Bronchial epithelial cell (primary cell): ENCODE data around the gene SON. TPM values are rescaled to one million over a fixed set of nuclear protein-coding genes. Genes with fewer than 3 reads are reported as not detected.

Source experiments
- DNase-seq: peaks from one replicate; pipeline ENCODE4 v3.0.0-alpha.2; 2010; ENCODE audit warnings: low read depth
- FAIRE-seq: peaks from 2 replicates; lab custom pipeline; 2011; peaks lifted over from hg19 to GRCh38; lab: Jason Lieb, UNC
- H3K27me3 ChIP-seq: 2 replicates; pipeline ENCODE4 v1.5.1; 2011; ENCODE audit warnings: low read length; ENCODE audit not compliant: control insufficient read depth, insufficient read depth
- H3K36me3 ChIP-seq: 2 replicates; pipeline ENCODE4 v1.5.1; 2011; ENCODE audit warnings: low read length; ENCODE audit not compliant: control insufficient read depth, insufficient read depth
- H3K4me3 ChIP-seq: 2 replicates; pipeline ENCODE4 v1.5.1; 2011; ENCODE audit warnings: mild to moderate bottlenecking, low read depth, low read length, control low read depth
- total RNA-seq: library from RNA; depleted of rRNA; stranded (reverse); fragments of >200 nt; gene quantifications from 2 replicates; pipeline ENCODE4 v1.2.1, GENCODE V29; 2014
- TF ChIP-seq, protein P1 (sequence below): IDR thresholded peaks from 2 replicates; pipeline ENCODE4 v1.5.1; 2011; ENCODE audit warnings: mild to moderate bottlenecking, moderate library complexity, low read length, control low read depth, inconsistent platforms; ENCODE audit not compliant: insufficient read depth, severe bottlenecking

The SON gene
- total RNA-seq, 1 donor from 2014 or later = 105 TPM

DNA sequence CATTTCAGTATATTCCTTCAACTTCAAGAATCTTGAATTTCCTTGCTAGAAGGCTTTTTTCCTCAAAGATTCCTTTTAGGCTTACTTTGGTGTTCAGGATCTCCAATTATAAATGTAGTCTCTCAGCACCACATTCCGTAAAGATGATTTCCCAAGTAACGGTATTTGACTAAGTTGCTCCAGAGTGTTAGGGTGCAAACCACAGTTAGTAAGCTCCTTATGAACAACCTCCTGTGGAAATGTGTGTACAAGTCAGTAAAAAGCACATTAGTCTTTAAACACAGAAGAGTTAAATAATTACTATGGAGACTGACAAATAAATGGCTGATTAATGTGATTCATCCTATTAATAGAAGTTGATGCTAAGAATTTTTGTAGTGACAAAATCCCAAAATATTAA, 35.4 kb downstream of the SON start:
- Histone ChIP-seq H3K27me3 (no peaks in the 10 kb centered on the region), H3K36me3 (peaks cover 6% of the 10 kb centered on the region), H3K4me3 (no peak overlapping the region)
- TF ChIP-seq, protein P1, sequence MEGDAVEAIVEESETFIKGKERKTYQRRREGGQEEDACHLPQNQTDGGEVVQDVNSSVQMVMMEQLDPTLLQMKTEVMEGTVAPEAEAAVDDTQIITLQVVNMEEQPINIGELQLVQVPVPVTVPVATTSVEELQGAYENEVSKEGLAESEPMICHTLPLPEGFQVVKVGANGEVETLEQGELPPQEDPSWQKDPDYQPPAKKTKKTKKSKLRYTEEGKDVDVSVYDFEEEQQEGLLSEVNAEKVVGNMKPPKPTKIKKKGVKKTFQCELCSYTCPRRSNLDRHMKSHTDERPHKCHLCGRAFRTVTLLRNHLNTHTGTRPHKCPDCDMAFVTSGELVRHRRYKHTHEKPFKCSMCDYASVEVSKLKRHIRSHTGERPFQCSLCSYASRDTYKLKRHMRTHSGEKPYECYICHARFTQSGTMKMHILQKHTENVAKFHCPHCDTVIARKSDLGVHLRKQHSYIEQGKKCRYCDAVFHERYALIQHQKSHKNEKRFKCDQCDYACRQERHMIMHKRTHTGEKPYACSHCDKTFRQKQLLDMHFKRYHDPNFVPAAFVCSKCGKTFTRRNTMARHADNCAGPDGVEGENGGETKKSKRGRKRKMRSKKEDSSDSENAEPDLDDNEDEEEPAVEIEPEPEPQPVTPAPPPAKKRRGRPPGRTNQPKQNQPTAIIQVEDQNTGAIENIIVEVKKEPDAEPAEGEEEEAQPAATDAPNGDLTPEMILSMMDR = no peak
- FAIRE-seq = no peak
- DNase-seq = no peak

DNA sequence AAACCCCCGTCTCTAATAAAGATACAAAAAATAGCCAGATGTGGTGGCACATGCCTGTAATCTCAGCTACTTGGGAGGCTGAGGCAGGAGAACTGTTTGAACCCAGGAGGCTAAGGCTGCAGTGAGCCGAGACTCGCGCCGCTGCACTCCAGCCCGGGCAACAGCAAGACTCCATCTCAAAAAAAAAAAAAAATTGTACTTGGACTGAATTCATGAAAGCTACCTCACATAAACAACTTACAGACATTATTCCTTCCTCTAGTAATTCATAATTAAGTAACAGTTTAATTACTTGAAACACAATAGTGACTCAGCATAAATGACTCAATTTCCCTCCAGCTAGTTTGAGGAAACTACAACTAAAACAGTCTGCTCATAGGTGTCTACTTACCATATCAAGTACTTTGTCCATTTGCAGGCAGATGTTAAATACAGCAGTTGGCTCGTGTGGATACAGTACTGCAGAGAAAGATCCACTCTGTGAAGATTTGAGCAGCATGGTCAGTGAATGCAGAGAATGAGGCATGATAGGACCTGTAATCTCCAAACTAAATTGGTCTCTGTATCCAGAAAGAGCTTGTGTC, 36.2 kb downstream of the SON start:
- H3K27me3 ChIP-seq = no peaks in the 10 kb centered on the region
- TF ChIP-seq, protein P1 = no peak
- H3K4me3 ChIP-seq = no peak overlapping the region
- H3K36me3 ChIP-seq = peaks cover 6% of the 10 kb centered on the region
- FAIRE-seq (peak; percentile 28), DNase-seq (peak; percentile 89)

DNA sequence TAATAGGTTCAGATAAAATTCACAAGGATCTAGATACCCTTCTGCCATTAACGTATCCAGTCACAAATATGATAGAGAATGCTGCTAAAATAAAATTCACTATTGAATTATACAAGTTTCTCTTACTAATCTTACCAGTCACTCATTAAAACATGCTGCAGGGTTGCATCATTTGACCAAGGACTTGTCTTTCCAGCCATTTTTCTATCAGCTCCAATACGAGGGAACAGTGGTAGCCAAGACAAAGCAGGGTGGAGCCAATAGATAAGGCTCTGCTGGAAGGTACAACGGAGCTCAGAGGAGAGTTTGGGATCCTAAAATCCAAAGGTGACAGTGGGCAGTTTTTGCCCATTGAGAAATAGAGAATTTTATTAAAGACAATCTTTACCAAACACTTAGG, 41.6 kb downstream of the SON start:
- FAIRE-seq (no peak), DNase-seq (no peak)
- peaks cover 1% of the 10 kb centered on the region for H3K36me3 ChIP-seq
- H3K4me3 ChIP-seq = no peak overlapping the region
- H3K27me3 ChIP-seq = no peaks in the 10 kb centered on the region
- TF ChIP-seq, protein P1 = no peak

DNA sequence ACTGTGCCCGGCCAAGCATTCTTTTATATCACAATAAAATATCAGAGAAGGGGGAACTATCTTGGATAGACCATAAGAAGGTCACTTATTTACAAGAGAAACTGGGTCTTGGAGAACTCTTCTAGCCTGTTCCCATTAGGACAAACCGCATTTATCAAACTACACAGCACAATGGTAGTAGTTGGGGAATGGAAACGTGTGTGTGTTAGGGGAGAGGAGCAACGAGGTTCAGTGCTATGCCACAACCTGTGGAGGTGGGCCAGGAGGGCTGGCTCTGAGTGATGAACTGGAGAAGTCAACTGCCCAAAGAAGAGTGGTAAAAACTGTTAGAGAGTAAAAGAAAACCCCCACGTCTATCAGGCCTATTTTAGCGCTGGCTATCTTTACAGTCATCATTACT, 44.1 kb downstream of the SON start:
- TF ChIP-seq, protein P1 = no peak
- H3K27me3 ChIP-seq = no peaks in the 10 kb centered on the region
- DNase-seq (no peak), FAIRE-seq (no peak)
- no peak overlapping the region for H3K4me3 ChIP-seq
- H3K36me3 ChIP-seq = peaks cover 1% of the 10 kb centered on the region

DNA sequence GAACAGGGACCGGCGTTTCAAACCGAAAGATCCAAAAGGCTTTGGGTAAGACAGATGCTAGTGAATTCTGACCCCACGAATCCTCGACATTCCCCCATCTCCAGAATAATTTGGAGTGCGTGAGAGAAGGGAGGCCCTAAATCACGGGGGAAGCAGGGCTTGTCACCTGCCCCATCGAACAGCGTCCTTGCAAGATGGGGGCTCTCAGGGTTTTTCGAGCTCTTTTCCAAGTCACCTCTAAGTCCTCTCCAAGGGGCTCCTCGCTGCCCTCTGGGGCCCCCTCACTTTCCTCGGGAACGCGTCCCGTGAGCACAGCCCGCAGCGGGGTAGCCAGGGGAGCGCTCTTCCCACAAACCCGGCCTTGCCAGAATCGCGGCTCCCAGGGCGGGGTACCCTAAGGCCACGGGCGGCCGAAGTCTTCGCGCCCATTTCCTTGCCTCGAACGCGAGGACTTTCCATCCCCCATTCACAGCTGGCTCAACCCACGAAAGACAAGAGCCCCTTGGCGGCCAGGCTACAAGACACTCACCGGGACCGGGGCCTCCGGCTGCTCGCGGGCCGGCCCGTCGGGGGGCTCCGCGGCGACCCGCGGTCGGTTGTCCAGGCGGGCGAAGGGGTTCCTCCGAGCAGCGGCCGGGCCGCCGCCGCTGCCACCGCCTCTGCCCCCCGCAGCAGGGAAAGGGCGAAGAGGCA, 45.1 kb downstream of the SON start:
- H3K4me3 ChIP-seq = peak overlapping the region; percentile 55
- H3K36me3 ChIP-seq = peaks cover 1% of the 10 kb centered on the region
- no peak for FAIRE-seq
- H3K27me3 ChIP-seq = no peaks in the 10 kb centered on the region
- TF ChIP-seq, protein P1 = no peak
- DNase-seq = peak; percentile 12
